NOMO-1 treated with dmso at 0.1 percent for 144 hours (cell line): ENCODE measurements around the gene IREB2.
"Not testable (repeated sequence)": the region's sequence is repeated elsewhere in the genome, so short reads cannot be mapped to it uniquely, and the experiment has no call there.

Experiments
- DNase-seq: peaks from one replicate; lab custom pipeline; 2025; ENCODE audit not compliant: unreplicated experiment; lab: John Stamatoyannopoulos, UW

The IREB2 gene

GRCh38 chr15:78434134-78434533 lies 3.9 kb upstream of the IREB2 start:
- no peak for DNase-seq

GRCh38 chr15:78434711-78435110 lies 3.3 kb upstream of the IREB2 start:
- not testable (repeated sequence) for DNase-seq

DNA sequence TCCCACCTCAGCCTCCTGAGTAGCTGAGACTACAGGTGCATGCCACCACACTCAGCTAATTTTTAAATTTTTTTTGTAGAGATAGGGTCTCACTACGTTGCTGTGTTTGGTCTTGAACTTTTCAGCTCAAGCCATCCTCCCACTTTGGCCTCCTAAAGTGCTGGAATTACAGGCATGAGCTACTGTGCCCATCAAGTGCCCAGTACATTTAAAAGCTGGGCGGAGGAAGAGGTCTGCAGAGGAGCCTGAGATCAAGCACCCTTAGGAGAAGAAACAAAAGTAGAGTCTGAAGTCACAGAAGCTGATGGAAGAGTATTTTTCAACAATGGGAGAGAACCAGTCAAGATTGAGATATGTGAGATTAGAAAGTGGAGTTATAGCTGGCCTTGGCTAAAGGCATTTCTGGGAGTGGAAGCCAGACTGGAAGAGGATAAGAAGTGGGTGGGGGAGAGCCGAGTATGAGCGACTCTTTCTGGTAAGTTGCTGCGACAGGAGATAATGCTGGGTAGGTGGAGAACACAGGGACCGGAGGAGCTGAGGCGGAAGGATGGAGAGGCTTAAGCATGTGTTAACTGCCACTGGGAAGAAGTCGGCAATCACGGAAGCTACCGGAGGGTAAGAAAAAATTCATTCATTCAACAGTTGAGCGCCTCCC lies 782 bp upstream of the IREB2 start:
- no peak for DNase-seq

GRCh38 chr15:78438619-78439285 lies 736 bp downstream of the IREB2 start:
- no peak for DNase-seq

DNA sequence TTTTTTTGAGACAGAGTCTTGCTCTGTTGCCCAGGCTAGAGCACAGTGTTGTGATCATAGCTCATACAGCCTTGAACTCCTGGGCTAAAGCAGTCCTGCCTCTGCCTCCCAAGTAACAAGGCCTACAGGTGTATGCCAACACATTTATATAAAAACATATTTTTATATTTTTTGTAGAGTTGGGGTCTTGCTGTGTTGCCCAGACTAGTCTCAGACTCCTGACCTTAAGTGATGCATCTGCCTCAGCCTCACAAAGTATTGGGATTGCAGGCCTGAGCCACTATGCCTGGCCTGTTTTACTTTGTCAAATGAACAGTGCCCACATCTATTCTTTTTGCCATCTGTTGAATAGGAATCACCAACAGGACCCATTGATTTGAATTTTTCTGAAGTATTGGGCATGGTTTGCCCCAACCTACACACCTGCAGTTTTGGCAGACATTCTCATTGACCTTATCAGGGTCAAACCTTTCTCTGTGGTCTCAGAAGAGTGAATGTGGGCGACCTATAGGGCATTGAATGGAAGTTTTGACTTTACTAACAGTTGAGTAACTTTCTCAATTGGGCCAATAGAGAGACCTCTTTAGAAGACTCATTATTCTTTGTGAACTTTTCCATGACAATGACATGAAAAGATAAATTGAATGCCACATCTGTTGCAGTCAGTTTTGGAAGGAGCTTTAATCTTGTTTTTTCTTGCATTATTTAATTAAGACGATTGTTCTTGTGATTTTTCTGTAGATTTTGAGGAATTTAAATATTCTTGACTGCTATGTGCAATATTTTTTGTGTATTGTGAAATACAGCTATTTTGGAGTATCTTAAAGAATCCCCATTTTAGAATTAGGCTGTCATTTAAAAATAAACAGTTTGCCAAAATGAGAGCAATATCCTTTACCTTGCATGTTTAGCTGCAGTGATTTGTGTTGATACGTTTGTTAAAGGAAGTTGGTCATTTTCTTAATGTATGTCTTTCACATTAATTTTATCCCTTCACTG lies 2.7 kb downstream of the IREB2 start:
- DNase-seq: no peak

GRCh38 chr15:78444255-78444654 lies 6.2 kb downstream of the IREB2 start:
- no peak for DNase-seq

DNA sequence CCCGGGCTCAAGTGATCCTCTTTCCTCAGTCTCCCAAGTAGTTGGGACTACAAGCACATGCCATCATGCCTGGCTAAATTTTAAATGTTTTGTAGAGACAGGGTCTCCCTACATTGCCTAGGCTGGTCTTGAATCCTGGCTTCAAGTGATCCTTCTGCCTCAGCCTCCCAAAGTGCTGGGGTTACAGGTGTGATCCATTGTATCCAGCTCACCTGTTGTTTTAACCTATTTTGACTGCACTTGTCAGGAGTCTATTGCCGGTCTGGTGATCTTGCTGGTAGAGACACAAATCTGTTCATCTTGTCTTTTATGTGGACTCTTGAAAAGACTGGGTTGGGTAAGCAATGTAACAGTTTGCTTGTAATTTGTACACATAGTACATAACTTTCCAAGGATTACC lies 7.9 kb downstream of the IREB2 start:
- no peak for DNase-seq

DNA sequence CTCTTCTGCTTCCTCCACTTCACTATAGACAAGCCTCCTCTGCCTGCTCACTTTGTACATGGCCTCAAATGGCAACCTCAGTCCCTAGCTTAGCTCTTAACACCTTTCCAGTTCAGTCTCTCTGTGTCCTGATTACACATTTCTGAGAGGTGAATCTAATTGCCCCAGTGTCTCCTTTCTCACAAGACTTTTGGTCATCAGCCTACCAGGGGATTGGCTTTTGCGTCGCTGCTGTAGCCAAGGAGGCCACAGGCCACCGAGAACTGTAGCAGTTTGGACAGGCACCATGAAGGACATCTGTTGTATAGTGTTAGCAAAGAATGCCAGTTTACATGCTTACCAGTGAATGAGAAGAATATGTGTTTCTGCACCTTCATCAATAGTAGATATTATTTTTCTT lies 8.5 kb downstream of the IREB2 start:
- DNase-seq: no peak

- DNase-seq: no peak
These were observed 10.6 kb downstream of the IREB2 start for GRCh38 chr15:78448441-78449219.

GRCh38 chr15:78449220-78449999 lies 11.4 kb downstream of the IREB2 start:
- no peak for DNase-seq

DNA sequence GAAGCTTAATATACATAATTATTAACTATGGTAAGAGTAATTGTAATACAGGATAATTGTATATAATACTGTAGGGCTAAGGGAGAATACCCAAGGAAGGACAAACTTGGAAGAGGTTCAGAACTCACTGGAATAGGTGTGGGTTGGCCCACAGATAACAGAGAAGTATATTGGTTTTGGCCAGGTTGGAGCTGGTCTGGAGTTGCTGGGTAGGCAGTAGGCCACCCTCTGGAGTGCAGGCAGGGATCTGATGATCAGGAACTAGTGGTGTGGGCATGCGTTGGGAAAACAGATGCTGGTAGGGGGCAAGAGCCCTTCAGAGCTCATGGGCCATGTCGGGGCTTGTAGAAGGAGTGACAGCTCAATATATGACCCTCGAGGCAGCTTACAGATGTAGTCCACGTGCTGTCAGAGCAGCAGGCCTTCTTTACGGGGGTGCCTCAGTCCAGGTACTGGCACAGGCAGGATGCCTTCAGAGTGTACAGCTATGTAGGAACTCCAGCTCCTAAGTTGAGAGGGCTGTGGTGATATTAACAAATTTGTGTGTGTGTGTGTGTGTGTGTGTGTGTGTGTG lies 12.4 kb downstream of the IREB2 start:
- no peak for DNase-seq

GRCh38 chr15:78452485-78452884 lies 14.5 kb downstream of the IREB2 start:
- no peak for DNase-seq

DNA sequence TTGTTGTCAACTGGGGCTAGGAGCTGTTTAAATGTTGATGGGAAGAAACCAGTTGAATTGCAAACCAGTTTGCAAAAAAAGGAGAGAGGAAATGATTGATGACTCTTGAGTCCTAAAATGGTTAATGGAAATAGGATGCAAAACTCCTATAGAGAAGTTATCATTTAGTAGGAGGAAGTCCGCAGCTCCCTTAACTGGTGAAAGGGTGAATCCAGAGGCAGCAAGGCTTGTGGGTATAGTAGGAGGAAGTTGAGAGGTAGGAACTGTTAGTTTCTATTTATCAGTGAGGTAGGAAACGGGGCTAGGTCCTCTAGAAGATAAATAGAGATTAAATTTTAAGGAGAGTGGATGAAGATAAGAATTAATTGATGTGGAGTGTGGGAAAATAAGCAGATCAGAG lies 15.4 kb downstream of the IREB2 start:
- DNase-seq: peak; percentile 63

- DNase-seq: peak; percentile 82
These were observed 17.0 kb downstream of the IREB2 start for GRCh38 chr15:78454992-78455391.

- DNase-seq: no peak
These were observed 17.7 kb downstream of the IREB2 start for GRCh38 chr15:78455749-78456148.

GRCh38 chr15:78456426-78456825 lies 18.4 kb downstream of the IREB2 start:
- no peak for DNase-seq

DNA sequence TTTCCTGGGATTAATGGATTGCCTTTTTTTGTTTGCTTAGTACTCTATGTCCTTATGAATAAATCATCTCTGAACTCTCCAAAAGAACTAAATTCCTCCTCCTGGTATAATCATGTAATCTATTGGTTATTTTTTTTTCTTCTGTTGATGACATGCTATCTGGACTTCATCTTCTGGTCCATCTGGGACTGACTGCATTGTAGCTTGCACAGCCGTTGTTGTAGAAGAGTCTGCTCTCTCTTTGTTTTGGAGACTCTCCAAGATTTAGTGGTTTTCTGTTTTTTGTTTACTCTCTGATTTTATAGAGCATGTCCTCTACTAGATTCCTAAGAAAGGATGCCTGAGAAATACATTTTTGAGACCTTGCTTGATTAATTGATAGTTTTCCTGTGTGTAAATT lies 19.1 kb downstream of the IREB2 start:
- DNase-seq: no peak

DNA sequence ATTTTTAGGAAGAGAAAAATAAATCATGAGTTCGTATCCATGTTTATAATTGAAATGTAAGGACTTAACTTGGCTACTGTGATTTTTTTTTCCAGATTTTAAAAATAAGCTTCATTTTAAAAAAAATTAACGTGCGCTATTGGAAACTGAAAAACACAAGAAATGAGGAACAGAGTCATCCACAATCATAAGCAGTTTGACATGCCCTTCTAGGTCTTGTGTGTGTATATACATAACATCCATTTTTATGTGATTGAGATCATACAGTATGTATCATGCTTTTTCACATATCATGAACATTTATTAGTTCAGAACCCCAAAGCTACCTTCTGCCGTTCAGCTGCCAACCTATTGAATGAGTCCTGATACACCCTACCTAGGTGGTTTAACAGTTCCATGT lies 22.7 kb downstream of the IREB2 start:
- DNase-seq: no peak

GRCh38 chr15:78461171-78461888 lies 23.3 kb downstream of the IREB2 start:
- DNase-seq: no peak
